Hepatocyte (in vitro differentiated cells): Measurements from ENCODE around the gene GATD1. TPM values are rescaled to one million over a fixed set of nuclear protein-coding genes. Genes with fewer than 3 reads are reported as not detected.
A peak's percentile ranks its signal among the peaks of the same experiment; 100 is the strongest.

ENCODE experiments used
- DNase-seq: peaks from one replicate; pipeline ENCODE4 v3.0.0-alpha.2; 2016; ENCODE audit warnings: low spot score
- H2AFZ ChIP-seq: fragments of 200-600 bp; sonication (generic); 2 replicates; pipeline ENCODE4 v1.6.0; 2016; ENCODE audit warnings: antibody characterized with exemption, mild to moderate bottlenecking
- H3K27ac ChIP-seq: fragments of 200-600 bp; sonication (generic); 2 replicates; pipeline ENCODE4 v1.5.1; 2016; ENCODE audit warnings: mild to moderate bottlenecking
- H3K27me3 ChIP-seq: fragments of 200-600 bp; sonication (generic); 2 replicates; pipeline ENCODE4 v1.6.1; 2016
- H3K36me3 ChIP-seq: fragments of 200-600 bp; sonication (generic); replicated peaks from 2 replicates; pipeline ENCODE4 v1.5.1; 2016; ENCODE audit warnings: low read depth; ENCODE audit not compliant: insufficient read depth
- H3K4me1 ChIP-seq: fragments of 200-600 bp; sonication (generic); 2 replicates; pipeline ENCODE4 v1.5.1; 2016; ENCODE audit warnings: mild to moderate bottlenecking, moderate library complexity; ENCODE audit not compliant: insufficient read depth
- H3K4me2 ChIP-seq: fragments of 200-600 bp; sonication (generic); 2 replicates; pipeline ENCODE4 v1.6.0; 2016
- H3K4me3 ChIP-seq: fragments of 200-600 bp; sonication (generic); 2 replicates; pipeline ENCODE4 v1.5.1; 2016; ENCODE audit warnings: mild to moderate bottlenecking
- H3K79me2 ChIP-seq: fragments of 200-600 bp; sonication (generic); 2 replicates; pipeline ENCODE4 v1.6.0; 2017; ENCODE audit warnings: mild to moderate bottlenecking
- H3K9me2 ChIP-seq: fragments of 200-600 bp; sonication (generic); replicated peaks from 2 replicates; pipeline ENCODE4 v1.6.0; 2017; ENCODE audit warnings: mild to moderate bottlenecking; ENCODE audit not compliant: insufficient read depth
- H3K9me3 ChIP-seq: fragments of 200-600 bp; sonication (generic); 2 replicates; pipeline ENCODE4 v1.5.1; 2016; ENCODE audit warnings: low read depth, mild to moderate bottlenecking
- H4K20me1 ChIP-seq: fragments of 200-600 bp; sonication (generic); 2 replicates; pipeline ENCODE4 v1.6.0; 2016; ENCODE audit warnings: mild to moderate bottlenecking; ENCODE audit not compliant: insufficient read depth, poor library complexity, severe bottlenecking
- EZH2 ChIP-seq: fragments of 200-600 bp; sonication (generic); IDR thresholded peaks from 2 replicates; pipeline ENCODE4 v1.6.1; 2016; ENCODE audit warnings: antibody characterized with exemption, mild to moderate bottlenecking, borderline replicate concordance
- EZH2phosphoT487 ChIP-seq: fragments of 200-600 bp; sonication (generic); IDR thresholded peaks from one replicate; pipeline ENCODE4 v1.6.1; 2018; ENCODE audit warnings: antibody characterized with exemption, mild to moderate bottlenecking, low read depth, moderate library complexity; ENCODE audit not compliant: unreplicated experiment, severe bottlenecking
- WGBS: methylation state at CpG from one replicate; pipeline ENCODE4 v1.1.6; 2016; ENCODE audit warnings: low lambda C conversion rate; ENCODE audit errors: missing lambda C conversion rate; 5-methylcytosine and 5-hydroxymethylcytosine counted together
- polyA plus RNA-seq: library from polyadenylated mRNA; unstranded; fragments of >200 nt; fragmentation: Nextera tagmentation; extraction: Ambion mirVana; gene quantifications from 2 replicates; pipeline ENCODE4 v1.2.1, GENCODE V29; 2016
- total RNA-seq: library from RNA; depleted of rRNA; stranded (reverse); fragments of >200 nt; gene quantifications from 2 replicates; pipeline ENCODE4 v1.2.3, GENCODE V29; 2014
- TF ChIP-seq, protein P1 (sequence below): fragments of 200-600 bp; sonication (generic); IDR thresholded peaks from 2 replicates; pipeline ENCODE4 v1.5.1; 2016; ENCODE audit warnings: antibody characterized with exemption, mild to moderate bottlenecking; ENCODE audit not compliant: poor library complexity

The GATD1 gene
- total and polyA plus RNA-seq, 2 experiments from 2014 or later: 24.2 to 29.0 TPM

DNA sequence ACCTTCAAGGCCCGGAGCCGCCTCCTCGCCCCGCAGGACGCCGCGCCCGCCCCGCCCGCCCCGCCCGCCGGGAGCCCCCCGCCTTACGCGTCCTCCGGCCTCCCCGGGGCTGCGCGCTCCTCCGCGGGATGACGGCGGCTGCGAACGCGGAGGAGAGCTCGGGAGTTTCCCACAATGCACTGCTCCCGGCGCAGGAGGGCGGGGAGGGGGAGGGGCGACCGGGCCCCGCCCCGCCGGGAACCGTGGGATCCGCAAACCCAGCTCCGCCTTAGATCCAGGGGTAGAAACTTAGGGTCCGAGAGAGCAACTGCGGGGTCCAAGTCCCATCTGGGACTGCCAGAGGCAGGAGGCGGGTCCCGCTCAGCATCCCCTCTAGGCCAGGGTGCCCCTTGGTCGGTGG is 12.7 kb upstream of the GATD1 start, which contains the start of gene CEND1:
Gene CEND1 (minus strand): TSS at position 148 of the 400 bp plus-strand sequence. CDS start 1,514 bp downstream, outside the sequence.
- H3K4me3 ChIP-seq: no peak within 1 kb of the TSS
- no peak within 1 kb of the TSS for H2AFZ ChIP-seq
- H3K36me3 ChIP-seq: no peaks in the 10 kb centered on the region
- no peaks in the 10 kb centered on the region for H3K79me2 ChIP-seq
- H3K9me2 ChIP-seq: no peaks in the 10 kb centered on the region
- H3K27me3 ChIP-seq: no peaks in the 10 kb centered on the region
- H4K20me1 ChIP-seq: no peaks in the 10 kb centered on the region
- H3K9me3 ChIP-seq: no peaks in the 10 kb centered on the region
- H3K4me1 ChIP-seq: no peaks in the 10 kb centered on the region
- no peak for DNase-seq
- no peak within 1 kb of the TSS for H3K27ac ChIP-seq
- TF ChIP-seq EZH2phosphoT487: no peak
- TF ChIP-seq EZH2: no peak
- TF ChIP-seq, protein P1, sequence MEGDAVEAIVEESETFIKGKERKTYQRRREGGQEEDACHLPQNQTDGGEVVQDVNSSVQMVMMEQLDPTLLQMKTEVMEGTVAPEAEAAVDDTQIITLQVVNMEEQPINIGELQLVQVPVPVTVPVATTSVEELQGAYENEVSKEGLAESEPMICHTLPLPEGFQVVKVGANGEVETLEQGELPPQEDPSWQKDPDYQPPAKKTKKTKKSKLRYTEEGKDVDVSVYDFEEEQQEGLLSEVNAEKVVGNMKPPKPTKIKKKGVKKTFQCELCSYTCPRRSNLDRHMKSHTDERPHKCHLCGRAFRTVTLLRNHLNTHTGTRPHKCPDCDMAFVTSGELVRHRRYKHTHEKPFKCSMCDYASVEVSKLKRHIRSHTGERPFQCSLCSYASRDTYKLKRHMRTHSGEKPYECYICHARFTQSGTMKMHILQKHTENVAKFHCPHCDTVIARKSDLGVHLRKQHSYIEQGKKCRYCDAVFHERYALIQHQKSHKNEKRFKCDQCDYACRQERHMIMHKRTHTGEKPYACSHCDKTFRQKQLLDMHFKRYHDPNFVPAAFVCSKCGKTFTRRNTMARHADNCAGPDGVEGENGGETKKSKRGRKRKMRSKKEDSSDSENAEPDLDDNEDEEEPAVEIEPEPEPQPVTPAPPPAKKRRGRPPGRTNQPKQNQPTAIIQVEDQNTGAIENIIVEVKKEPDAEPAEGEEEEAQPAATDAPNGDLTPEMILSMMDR: no peak
- peak within 1 kb of the TSS; percentile 17 for H3K4me2 ChIP-seq
- 19% methylated on average over 29 of the region's 44 CpGs for WGBS

DNA sequence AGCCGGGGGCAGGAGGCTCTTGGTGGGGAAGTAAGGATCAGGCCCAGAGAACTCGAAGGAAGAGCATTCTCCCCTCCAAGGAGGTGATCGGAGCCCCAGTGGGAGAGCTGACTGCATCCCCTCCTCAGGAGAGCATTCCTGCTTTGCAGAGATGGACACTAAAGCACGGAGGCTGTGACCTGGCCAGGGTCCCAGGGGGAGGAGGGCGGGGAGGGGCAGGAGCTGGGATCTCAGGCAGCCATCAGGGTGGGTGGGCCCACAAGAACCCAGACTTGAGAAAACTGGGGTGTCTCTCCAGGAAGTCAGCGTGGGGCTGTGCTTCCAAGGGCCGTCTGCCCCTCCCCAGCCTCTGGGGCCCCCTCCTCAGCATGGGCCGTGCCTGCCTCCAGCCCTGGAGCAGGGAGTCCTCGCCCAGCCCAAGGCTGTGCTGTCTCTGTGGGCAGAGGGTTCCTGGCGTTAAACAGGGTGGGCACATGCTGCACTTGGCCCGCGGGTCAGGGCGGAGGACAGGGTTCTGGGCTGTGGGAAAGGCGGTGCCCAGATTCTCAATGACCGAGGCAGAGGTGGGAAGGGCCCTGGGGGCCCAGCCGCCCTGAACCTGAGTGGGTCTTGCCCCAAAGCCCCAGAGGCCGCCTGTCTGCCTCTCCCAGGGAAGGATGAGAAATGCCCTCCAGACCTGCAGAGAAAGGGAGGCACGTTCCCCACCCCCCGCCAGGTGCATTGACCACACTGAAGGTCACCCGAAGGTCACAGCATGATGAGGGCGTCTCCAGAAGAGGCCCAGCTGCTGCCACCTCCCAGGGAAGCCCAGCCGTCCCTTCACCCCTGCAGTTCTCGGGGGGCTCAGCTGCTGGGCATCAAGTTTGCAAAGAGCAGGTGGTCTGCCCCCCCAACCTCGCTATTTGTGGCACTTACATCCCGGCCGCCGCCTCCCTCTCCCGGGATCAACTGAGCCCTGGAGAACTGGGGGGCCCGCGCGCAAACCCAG is 12.0 kb upstream of the GATD1 start:
- H3K4me2 ChIP-seq: peak overlapping the region; percentile 17
- no peaks in the 10 kb centered on the region for H3K36me3 ChIP-seq

DNA sequence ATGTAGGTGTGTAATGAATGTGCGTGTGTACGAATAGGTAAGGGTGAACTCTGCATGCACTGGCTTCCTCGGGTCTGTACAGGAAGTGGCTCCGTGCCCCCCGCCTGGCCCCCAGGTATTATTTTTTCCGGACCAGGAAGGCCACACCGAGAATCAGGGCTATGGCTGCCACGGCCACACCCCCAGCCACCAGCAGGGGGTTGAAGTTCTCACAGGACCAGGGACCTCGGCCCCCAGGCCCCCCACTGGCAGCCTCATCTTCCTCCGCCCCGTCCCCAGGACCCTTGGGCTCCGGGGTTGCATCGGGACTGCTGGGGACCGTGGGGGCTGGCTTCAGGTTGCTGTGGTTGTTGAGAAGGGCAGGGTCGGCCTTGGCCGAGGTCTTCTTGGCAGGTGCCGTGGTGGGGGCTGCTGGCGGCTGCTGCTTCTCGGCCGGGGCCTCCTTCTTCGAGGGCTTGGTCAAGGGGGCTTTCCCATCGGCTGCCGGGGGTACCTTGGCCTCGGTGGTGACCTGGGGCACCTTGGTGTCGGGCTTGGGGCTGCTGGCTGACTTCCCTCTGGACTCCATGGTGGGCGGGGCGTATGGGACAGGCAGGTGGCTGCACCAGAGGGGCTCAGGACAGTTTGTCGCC is 10.8 kb upstream of the GATD1 start:
- no peaks in the 10 kb centered on the region for H4K20me1 ChIP-seq
- no peak overlapping the region for H3K4me3 ChIP-seq
- TF ChIP-seq EZH2phosphoT487 (no peak), EZH2 (no peak)
- TF ChIP-seq, protein P1: no peak
- H3K27me3 ChIP-seq: no peaks in the 10 kb centered on the region
- no peak overlapping the region for H3K27ac ChIP-seq
- H3K36me3 ChIP-seq: no peaks in the 10 kb centered on the region
- no peaks in the 10 kb centered on the region for H3K79me2 ChIP-seq
- H3K4me2 ChIP-seq: no peak overlapping the region
- DNase-seq: no peak
- no peak overlapping the region for H2AFZ ChIP-seq
- 90% methylated on average over 22 of the region's 28 CpGs for WGBS
- no peaks in the 10 kb centered on the region for H3K9me3 ChIP-seq
- peaks cover 5% of the 10 kb centered on the region for H3K4me1 ChIP-seq
- no peaks in the 10 kb centered on the region for H3K9me2 ChIP-seq

More for the DNA sequence above, 12.0 kb upstream of the GATD1 start:
- Histone ChIP-seq H2AFZ (no peak overlapping the region), H3K79me2 (no peaks in the 10 kb centered on the region), H3K9me3 (no peaks in the 10 kb centered on the region), H3K9me2 (no peaks in the 10 kb centered on the region), H3K4me3 (no peak overlapping the region), H3K27me3 (no peaks in the 10 kb centered on the region), H3K4me1 (no peaks in the 10 kb centered on the region), H3K27ac (no peak overlapping the region), H4K20me1 (no peaks in the 10 kb centered on the region)
- DNase-seq: no peak
- WGBS: 65% methylated on average over 22 of the region's 31 CpGs
- no peak for TF ChIP-seq EZH2phosphoT487
- no peak for TF ChIP-seq EZH2
- TF ChIP-seq, protein P1: no peak
